Measurements from ENCODE around the gene CDH26.
A peak's percentile ranks its signal among the peaks of the same experiment; 100 is the strongest.

The CDH26 gene

GRCh38 chr20:60038400-60039008 is 80.3 kb downstream of the CDH26 start:
- no peak overlapping the region for H3K27ac ChIP-seq
- DNase-seq (ENCODE audit: low read depth, low spot score), result no peak

GRCh38 chr20:60039526-60039925 is 81.3 kb downstream of the CDH26 start:
- no peak overlapping the region for H3K27ac ChIP-seq
- no peak for DNase-seq (ENCODE audit: low read depth, low spot score)

- DNase-seq (ENCODE audit: low read depth, low spot score), result no peak
- peak overlapping the region; percentile 98 for H3K27ac ChIP-seq
Measured at GRCh38 chr20:60040471-60041162, 82.4 kb downstream of the CDH26 start.

- peak; percentile 84 for DNase-seq (ENCODE audit: low read depth, low spot score)
- peak overlapping the region; percentile 98 for H3K27ac ChIP-seq
Measured at GRCh38 chr20:60041436-60042165, 83.4 kb downstream of the CDH26 start.

- no peak for DNase-seq (ENCODE audit: low read depth, low spot score)
- H3K27ac ChIP-seq, result no peak overlapping the region
Measured at GRCh38 chr20:60043435-60043834, 85.2 kb downstream of the CDH26 start.

- peak overlapping the region; percentile 49 for H3K27ac ChIP-seq
- DNase-seq (ENCODE audit: low read depth, low spot score), result no peak
Measured at GRCh38 chr20:60046011-60046413, 87.8 kb downstream of the CDH26 start.

- H3K27ac ChIP-seq, result peak overlapping the region; percentile 49
- DNase-seq (ENCODE audit: low read depth, low spot score), result no peak
Measured at GRCh38 chr20:60046436-60046835, 88.2 kb downstream of the CDH26 start.

- H3K27ac ChIP-seq, result no peak overlapping the region
- DNase-seq (ENCODE audit: low read depth, low spot score), result no peak
Measured at GRCh38 chr20:60046860-60047259, 88.6 kb downstream of the CDH26 start.

GRCh38 chr20:60048634-60049521 is 90.7 kb downstream of the CDH26 start:
- DNase-seq (ENCODE audit: low read depth, low spot score), result no peak
- peak overlapping the region; percentile 77 for H3K27ac ChIP-seq

- H3K27ac ChIP-seq, result peak overlapping the region; percentile 77
- no peak for DNase-seq (ENCODE audit: low read depth, low spot score)
Measured at GRCh38 chr20:60049601-60050000, 91.4 kb downstream of the CDH26 start.

- DNase-seq (ENCODE audit: low read depth, low spot score), result no peak
- peak overlapping the region; percentile 77 for H3K27ac ChIP-seq
Measured at GRCh38 chr20:60050193-60050947, 92.1 kb downstream of the CDH26 start.

- no peak for DNase-seq (ENCODE audit: low read depth, low spot score)
- H3K27ac ChIP-seq, result no peak overlapping the region
Measured at GRCh38 chr20:60051911-60052310, 93.7 kb downstream of the CDH26 start.

GRCh38 chr20:60052322-60052721 is 94.1 kb downstream of the CDH26 start:
- DNase-seq (ENCODE audit: low read depth, low spot score), result no peak

GRCh38 chr20:60053125-60053817 is 95.0 kb downstream of the CDH26 start:
- H3K27ac ChIP-seq, result no peak overlapping the region
- DNase-seq (ENCODE audit: low read depth, low spot score), result no peak

More at GRCh38 chr20:60052322-60052721, 94.1 kb downstream of the CDH26 start:
- H3K27ac ChIP-seq, result no peak overlapping the region

- no peak overlapping the region for H3K27ac ChIP-seq
- no peak for DNase-seq (ENCODE audit: low read depth, low spot score)
Measured at GRCh38 chr20:60053818-60054190, 95.6 kb downstream of the CDH26 start.

- peak overlapping the region; percentile 25 for H3K27ac ChIP-seq
- DNase-seq (ENCODE audit: low read depth, low spot score), result no peak
Measured at GRCh38 chr20:60054716-60055634, 96.8 kb downstream of the CDH26 start.

- DNase-seq (ENCODE audit: low read depth, low spot score), result no peak
- H3K27ac ChIP-seq, result peak overlapping the region; percentile 25
Measured at GRCh38 chr20:60055740-60056139, 97.5 kb downstream of the CDH26 start.

Data from epithelial cell of prostate (primary cell).